Upper lobe of left lung (tissue), 6 donors: ENCODE results near the gene GH2. TPM values are rescaled to one million over a fixed set of nuclear protein-coding genes. Genes with fewer than 3 reads are reported as not detected.
A peak's percentile ranks its signal among the peaks of the same experiment; 100 is the strongest.
"Not testable (repeated sequence)": the region's sequence is repeated elsewhere in the genome, so short reads cannot be mapped to it uniquely, and the experiment has no call there.

Experiments
- ATAC-seq, 2 donors: fragments of 200-7000 bp; cut with Tn5 transposase; one replicate each; pipeline ENCODE4 v1.9.1; 2022; ENCODE audit warnings: mild to moderate bottlenecking in 2 of 2, moderate library complexity in 2 of 2; ENCODE audit not compliant: low FRiP score in 2 of 2
- DNase-seq, 2 donors: peaks; one replicate each; pipeline ENCODE4 v3.0.0-alpha.2; 2019 to 2020
- H3K27ac ChIP-seq, 4 donors: fragments of 200-600 bp; sonication (generic); one replicate each; pipeline ENCODE4 v1.5.1; 2016 to 2019
- H3K27me3 ChIP-seq, 4 donors: fragments of 200-600 bp; sonication (generic); one replicate each; pipeline ENCODE4 v1.5.1; 2017 to 2019
- H3K36me3 ChIP-seq, 4 donors: fragments of 200-600 bp; sonication (generic); one replicate each; pipeline ENCODE4 v1.5.1; 2016 to 2019
- H3K4me1 ChIP-seq, 4 donors: fragments of 200-600 bp; sonication (generic); one replicate each; pipeline ENCODE4 v1.5.1; 2018 to 2019
- H3K4me3 ChIP-seq, 4 donors: fragments of 200-600 bp; sonication (generic); one replicate each; pipeline ENCODE4 v1.5.1; 2017 to 2019; ENCODE audit warnings: mild to moderate bottlenecking in 2 of 4, moderate library complexity in 1 of 4
- H3K9me3 ChIP-seq, 4 donors: fragments of 200-600 bp; sonication (generic); one replicate each; pipeline ENCODE4 v1.5.1; 2018 to 2019
- CTCF ChIP-seq, 6 experiments: fragments of 450-650 bp in 4 of 6; fragments of 200-600 bp in 2 of 6; sonication (generic) in 2 of 6; IDR thresholded peaks; one replicate each; pipeline ENCODE4 v1.5.1; 2016 to 2019; ENCODE audit warnings: antibody characterized with exemption in 6 of 6
- WGBS, 2 donors: methylation state at CpG; one replicate each; pipeline ENCODE4 v1.1.5; 2017 to 2018; 5-methylcytosine and 5-hydroxymethylcytosine counted together
- total RNA-seq, 6 donors: library from RNA; depleted of rRNA in 4 of 6; stranded (reverse); fragments of >200 nt in 4 of 6; gene quantifications; one replicate each; pipeline versions ENCODE4 v1.1.0 to v1.2.1, GENCODE V29; 2016 to 2021
- donor health status: DM: no; HTN: no; CAD: no; lungs with moderate emphysema.
- donor health status: DM: no; HTN: yes; CAD: no; lungs with severe emphysema.

The GH2 gene
- total RNA-seq, 6 donors from 2014 or later = not detected

GRCh38 chr17:63903787-63904201 is 22.1 kb upstream of the GH2 start:
- not testable (repeated sequence) for ATAC-seq, H3K9me3 ChIP-seq, H3K4me1 ChIP-seq, DNase-seq, H3K4me3 ChIP-seq, H3K36me3 ChIP-seq, H3K27me3 ChIP-seq, H3K27ac ChIP-seq
- peak in 4 of 6 experiments; percentile 18 to 46 (median 41) for TF ChIP-seq CTCF (IDR thresholded peaks at IDR 0.05)
- 28 to 35% methylated on average over 5 of the region's 5 CpGs for WGBS, 2 donors

- WGBS, 2 donors = 90 to 97% methylated on average over 2 of the region's 2 CpGs
- not testable (repeated sequence) for H3K9me3 ChIP-seq, H3K27ac ChIP-seq, H3K36me3 ChIP-seq, H3K27me3 ChIP-seq, ATAC-seq, H3K4me3 ChIP-seq, DNase-seq, H3K4me1 ChIP-seq
Measured at GRCh38 chr17:63901971-63902370, 20.2 kb upstream of the GH2 start.

GRCh38 chr17:63898899-63899798 is 17.4 kb upstream of the GH2 start:
- H3K9me3 ChIP-seq, H3K4me3 ChIP-seq, H3K4me1 ChIP-seq, H3K27me3 ChIP-seq, H3K36me3 ChIP-seq, H3K27ac ChIP-seq, ATAC-seq: not testable (repeated sequence)
- 81 to 97% methylated on average over 5 to 6 of the region's 6 CpGs for WGBS, 2 donors
- DNase-seq = peak in 1 of 2 donors; percentile 10

- not testable (repeated sequence) for DNase-seq
Measured at GRCh38 chr17:63896524-63897354, 15.0 kb upstream of the GH2 start, which contains the start of gene CSH1. TSS of gene CSH1 (minus strand) at chr17:63896574. CDS start at chr17:63896511, 63 bp downstream.

GRCh38 chr17:63894821-63895220 is 13.1 kb upstream of the GH2 start:
- H3K27ac ChIP-seq, DNase-seq, H3K4me1 ChIP-seq, H3K27me3 ChIP-seq, H3K9me3 ChIP-seq, H3K36me3 ChIP-seq, H3K4me3 ChIP-seq, ATAC-seq: not testable (repeated sequence)
- 89% methylated on average over 10 of the region's 10 CpGs; no CpG with 5 or more reads in 1 of the 2 donors for WGBS, 2 donors

More at GRCh38 chr17:63896524-63897354, 15.0 kb upstream of the GH2 start, which contains the start of gene CSH1:
- H3K4me3 ChIP-seq, H3K36me3 ChIP-seq, H3K4me1 ChIP-seq, H3K9me3 ChIP-seq, ATAC-seq, H3K27me3 ChIP-seq, H3K27ac ChIP-seq: not testable (repeated sequence)
- WGBS, 2 donors = 90 to 94% methylated on average over 5 to 7 of the region's 14 CpGs

GRCh38 chr17:63894021-63894420 is 12.3 kb upstream of the GH2 start:
- H3K9me3 ChIP-seq, H3K4me1 ChIP-seq, H3K4me3 ChIP-seq, DNase-seq, H3K36me3 ChIP-seq, H3K27ac ChIP-seq, H3K27me3 ChIP-seq, ATAC-seq: not testable (repeated sequence)
- 67 to 82% methylated on average over 3 of the region's 3 CpGs for WGBS, 2 donors

- not testable (repeated sequence) for H3K4me1 ChIP-seq, H3K9me3 ChIP-seq, H3K27me3 ChIP-seq, H3K4me3 ChIP-seq, H3K36me3 ChIP-seq, ATAC-seq, DNase-seq, H3K27ac ChIP-seq
- 60 to 66% methylated on average over 11 of the region's 11 CpGs for WGBS, 2 donors
Measured at GRCh38 chr17:63892316-63893037, 10.7 kb upstream of the GH2 start.
